ENCODE data around the gene C20orf204.

GRCh38 chr20:64032706-64033624 lies 3.0 kb upstream of the C20orf204 start:
- TF ChIP-seq CTCF (IDR thresholded peaks at IDR 0.05), result no peak
- no peak for TF ChIP-seq POLR2AphosphoS5 (IDR thresholded peaks at IDR 0.05)
- TF ChIP-seq POLR2A (IDR thresholded peaks at IDR 0.05), result no peak
- no peak for TF ChIP-seq EP300 (IDR thresholded peaks at IDR 0.05)

Data from sigmoid colon (tissue), 4 donors.